Fibroblast of lung (primary cell): Measurements from ENCODE around the gene ANKUB1.

Experiments
- EZH2 ChIP-seq: IDR thresholded peaks from 2 replicates; pipeline ENCODE4 v1.5.1; 2012; ENCODE audit warnings: low read length, control low read depth, mild to moderate bottlenecking; ENCODE audit errors: missing control alignments
- TF ChIP-seq, protein P1 (sequence below), 2 donors: IDR thresholded peaks in 1 of 2; conservative IDR thresholded peaks in 1 of 2; 1 replicate in 1 of 2; 2 replicates in 1 of 2; pipeline ENCODE4 v1.5.1; 2011 to 2012; ENCODE audit warnings: low read length in 2 of 2, control low read depth in 1 of 2, inconsistent platforms in 1 of 2, low read depth in 1 of 2, mild to moderate bottlenecking in 1 of 2

- TF ChIP-seq, protein P1, sequence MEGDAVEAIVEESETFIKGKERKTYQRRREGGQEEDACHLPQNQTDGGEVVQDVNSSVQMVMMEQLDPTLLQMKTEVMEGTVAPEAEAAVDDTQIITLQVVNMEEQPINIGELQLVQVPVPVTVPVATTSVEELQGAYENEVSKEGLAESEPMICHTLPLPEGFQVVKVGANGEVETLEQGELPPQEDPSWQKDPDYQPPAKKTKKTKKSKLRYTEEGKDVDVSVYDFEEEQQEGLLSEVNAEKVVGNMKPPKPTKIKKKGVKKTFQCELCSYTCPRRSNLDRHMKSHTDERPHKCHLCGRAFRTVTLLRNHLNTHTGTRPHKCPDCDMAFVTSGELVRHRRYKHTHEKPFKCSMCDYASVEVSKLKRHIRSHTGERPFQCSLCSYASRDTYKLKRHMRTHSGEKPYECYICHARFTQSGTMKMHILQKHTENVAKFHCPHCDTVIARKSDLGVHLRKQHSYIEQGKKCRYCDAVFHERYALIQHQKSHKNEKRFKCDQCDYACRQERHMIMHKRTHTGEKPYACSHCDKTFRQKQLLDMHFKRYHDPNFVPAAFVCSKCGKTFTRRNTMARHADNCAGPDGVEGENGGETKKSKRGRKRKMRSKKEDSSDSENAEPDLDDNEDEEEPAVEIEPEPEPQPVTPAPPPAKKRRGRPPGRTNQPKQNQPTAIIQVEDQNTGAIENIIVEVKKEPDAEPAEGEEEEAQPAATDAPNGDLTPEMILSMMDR (conservative IDR thresholded peaks at IDR 0.05 in 1 of 2, IDR thresholded peaks at IDR 0.05 in 1 of 2; ENCODE audit: low read depth in 1 of 2, low read length in 2 of 2): no peak
- TF ChIP-seq EZH2: no peak
Measured at GRCh38 chr3:149796026-149796425, 3.7 kb upstream of the ANKUB1 start.
